HG02588 (cell line): ENCODE measurements around the gene SH3GL3.

Experiments
- ATAC-seq: cut with Tn5 transposase; IDR thresholded peaks from one replicate; pipeline ENCODE4 v1.9.1; 2021; ENCODE audit warnings: mild to moderate bottlenecking, moderate library complexity; ENCODE audit not compliant: unreplicated experiment

The SH3GL3 gene

GRCh38 chr15:83446904-83447709, at the start of gene SH3GL3:
TSS of gene SH3GL3 (plus strand) at chr15:83447341. CDS start at chr15:83447534, 193 bp downstream.
- ATAC-seq = peak; percentile 68

GRCh38 chr15:83398626-83399025, 48.5 kb upstream of the SH3GL3 start:
- ATAC-seq = no peak

GRCh38 chr15:83404121-83404520, 43.0 kb upstream of the SH3GL3 start:
- no peak for ATAC-seq

GRCh38 chr15:83410532-83410931, 36.6 kb upstream of the SH3GL3 start:
- ATAC-seq = no peak

GRCh38 chr15:83413054-83413719, 34.0 kb upstream of the SH3GL3 start:
- ATAC-seq = peak; percentile 84

GRCh38 chr15:83422081-83422480, 25.1 kb upstream of the SH3GL3 start:
- ATAC-seq = no peak

- no peak for ATAC-seq
Observed at GRCh38 chr15:83422541-83422940, 24.6 kb upstream of the SH3GL3 start.

GRCh38 chr15:83424101-83424500, 23.0 kb upstream of the SH3GL3 start:
- no peak for ATAC-seq

- no peak for ATAC-seq
Observed at GRCh38 chr15:83430441-83430840, 16.7 kb upstream of the SH3GL3 start.

GRCh38 chr15:83431521-83431920, 15.6 kb upstream of the SH3GL3 start:
- no peak for ATAC-seq

- no peak for ATAC-seq
Observed at GRCh38 chr15:83435202-83435601, 11.9 kb upstream of the SH3GL3 start.

GRCh38 chr15:83435782-83436181, 11.4 kb upstream of the SH3GL3 start:
- ATAC-seq = no peak

- ATAC-seq = no peak
Observed at GRCh38 chr15:83436513-83437158, 10.5 kb upstream of the SH3GL3 start.

- ATAC-seq = no peak
Observed at GRCh38 chr15:83443076-83443847, 3.9 kb upstream of the SH3GL3 start.

- ATAC-seq = no peak
Observed at GRCh38 chr15:83444936-83445335, 2.2 kb upstream of the SH3GL3 start.

GRCh38 chr15:83445643-83446042, 1.5 kb upstream of the SH3GL3 start:
- ATAC-seq = no peak

GRCh38 chr15:83446417-83446816, 724 bp upstream of the SH3GL3 start:
- ATAC-seq = no peak

GRCh38 chr15:83449250-83449671, 2.1 kb downstream of the SH3GL3 start:
- ATAC-seq = no peak

GRCh38 chr15:83449937-83450506, 2.9 kb downstream of the SH3GL3 start:
- ATAC-seq = no peak

GRCh38 chr15:83457149-83457548, 10.0 kb downstream of the SH3GL3 start:
- no peak for ATAC-seq

- no peak for ATAC-seq
Observed at GRCh38 chr15:83458381-83458780, 11.2 kb downstream of the SH3GL3 start.
